Measurements from ENCODE around the gene GLRX3.

Gene GLRX3

GRCh38 chr10:130188195-130189175, 52.3 kb downstream of the GLRX3 start:
- Histone ChIP-seq H3K9ac (ENCODE audit: low read length) (no peak overlapping the region), H3K9me3 (ENCODE audit: insufficient read depth, low read length) (no peaks in the 10 kb centered on the region), H3K27ac (ENCODE audit: low read depth, low read length) (no peak overlapping the region), H3K79me2 (ENCODE audit: insufficient read depth, low read length) (no peaks in the 10 kb centered on the region), H3K4me3 (ENCODE audit: insufficient read depth, low read length, poor library complexity, severe bottlenecking) (no peak overlapping the region), H3K36me3 (ENCODE audit: low read length) (0 out of 2 replicates have a peak, but pooled peaks cover 5% of the 10 kb centered on the region), H4K20me1 (ENCODE audit: low read depth, low read length) (no peaks in the 10 kb centered on the region), H3F3A (ENCODE audit: insufficient read depth) (no peaks in the 10 kb centered on the region), H2AFZ (ENCODE audit: low read depth, low read length, severe bottlenecking) (no peak overlapping the region), H3K4me2 (ENCODE audit: low read depth, low read length, poor library complexity, severe bottlenecking) (no peak overlapping the region), H3K27me3 (ENCODE audit: low read length) (no peaks in the 10 kb centered on the region), H3K9me2 (replicated peaks; ENCODE audit: insufficient read depth, low read length) (no peaks in the 10 kb centered on the region)
- no peak for TF ChIP-seq CTCF (IDR thresholded peaks at IDR 0.05; ENCODE audit: insufficient read depth, low read length, poor library complexity, severe bottlenecking)
- no peak for TF ChIP-seq EZH2phosphoT487 (conservative IDR thresholded peaks at IDR 0.05; ENCODE audit: low read length)

GRCh38 chr10:130189608-130190054, 53.4 kb downstream of the GLRX3 start:
- H4K20me1 ChIP-seq (ENCODE audit: low read depth, low read length) = no peaks in the 10 kb centered on the region
- H3K27me3 ChIP-seq (ENCODE audit: low read length) = no peaks in the 10 kb centered on the region
- H3K9ac ChIP-seq (ENCODE audit: low read length) = no peak overlapping the region
- no peaks in the 10 kb centered on the region for H3K9me3 ChIP-seq (ENCODE audit: insufficient read depth, low read length)
- no peak overlapping the region for H3K4me3 ChIP-seq (ENCODE audit: insufficient read depth, low read length, poor library complexity, severe bottlenecking)
- no peaks in the 10 kb centered on the region for H3F3A ChIP-seq (ENCODE audit: insufficient read depth)
- H3K4me2 ChIP-seq (ENCODE audit: low read depth, low read length, poor library complexity, severe bottlenecking) = no peak overlapping the region
- no peak for TF ChIP-seq CTCF (IDR thresholded peaks at IDR 0.05; ENCODE audit: insufficient read depth, low read length, poor library complexity, severe bottlenecking)
- no peak for TF ChIP-seq EZH2phosphoT487 (conservative IDR thresholded peaks at IDR 0.05; ENCODE audit: low read length)
- H3K27ac ChIP-seq (ENCODE audit: low read depth, low read length) = no peak overlapping the region
- H3K36me3 ChIP-seq (ENCODE audit: low read length) = 0 out of 2 replicates have a peak, but pooled peaks cover 4% of the 10 kb centered on the region
- H3K79me2 ChIP-seq (ENCODE audit: insufficient read depth, low read length) = no peaks in the 10 kb centered on the region
- no peaks in the 10 kb centered on the region for H3K9me2 ChIP-seq (replicated peaks; ENCODE audit: insufficient read depth, low read length)
- no peak overlapping the region for H2AFZ ChIP-seq (ENCODE audit: low read depth, low read length, severe bottlenecking)

- Histone ChIP-seq H3K9me3 (ENCODE audit: insufficient read depth, low read length) (no peaks in the 10 kb centered on the region), H3F3A (ENCODE audit: insufficient read depth) (no peaks in the 10 kb centered on the region), H4K20me1 (ENCODE audit: low read depth, low read length) (no peaks in the 10 kb centered on the region), H3K9ac (ENCODE audit: low read length) (no peak overlapping the region), H3K27me3 (ENCODE audit: low read length) (no peaks in the 10 kb centered on the region), H3K4me3 (ENCODE audit: insufficient read depth, low read length, poor library complexity, severe bottlenecking) (peak overlapping the region; percentile 14), H3K27ac (ENCODE audit: low read depth, low read length) (no peak overlapping the region), H3K36me3 (ENCODE audit: low read length) (no peaks in the 10 kb centered on the region), H3K79me2 (ENCODE audit: insufficient read depth, low read length) (no peaks in the 10 kb centered on the region), H2AFZ (ENCODE audit: low read depth, low read length, severe bottlenecking) (no peak overlapping the region), H3K9me2 (replicated peaks; ENCODE audit: insufficient read depth, low read length) (no peaks in the 10 kb centered on the region), H3K4me2 (ENCODE audit: low read depth, low read length, poor library complexity, severe bottlenecking) (peak overlapping the region; percentile 34)
- TF ChIP-seq EZH2phosphoT487 (conservative IDR thresholded peaks at IDR 0.05; ENCODE audit: low read length) (no peak), CTCF (IDR thresholded peaks at IDR 0.05; ENCODE audit: insufficient read depth, low read length, poor library complexity, severe bottlenecking) (peak; percentile 80)
Measured at GRCh38 chr10:130190055-130190736, 54.0 kb downstream of the GLRX3 start.
